ENCODE measurements around the gene OPA1.

The OPA1 gene, protein sequence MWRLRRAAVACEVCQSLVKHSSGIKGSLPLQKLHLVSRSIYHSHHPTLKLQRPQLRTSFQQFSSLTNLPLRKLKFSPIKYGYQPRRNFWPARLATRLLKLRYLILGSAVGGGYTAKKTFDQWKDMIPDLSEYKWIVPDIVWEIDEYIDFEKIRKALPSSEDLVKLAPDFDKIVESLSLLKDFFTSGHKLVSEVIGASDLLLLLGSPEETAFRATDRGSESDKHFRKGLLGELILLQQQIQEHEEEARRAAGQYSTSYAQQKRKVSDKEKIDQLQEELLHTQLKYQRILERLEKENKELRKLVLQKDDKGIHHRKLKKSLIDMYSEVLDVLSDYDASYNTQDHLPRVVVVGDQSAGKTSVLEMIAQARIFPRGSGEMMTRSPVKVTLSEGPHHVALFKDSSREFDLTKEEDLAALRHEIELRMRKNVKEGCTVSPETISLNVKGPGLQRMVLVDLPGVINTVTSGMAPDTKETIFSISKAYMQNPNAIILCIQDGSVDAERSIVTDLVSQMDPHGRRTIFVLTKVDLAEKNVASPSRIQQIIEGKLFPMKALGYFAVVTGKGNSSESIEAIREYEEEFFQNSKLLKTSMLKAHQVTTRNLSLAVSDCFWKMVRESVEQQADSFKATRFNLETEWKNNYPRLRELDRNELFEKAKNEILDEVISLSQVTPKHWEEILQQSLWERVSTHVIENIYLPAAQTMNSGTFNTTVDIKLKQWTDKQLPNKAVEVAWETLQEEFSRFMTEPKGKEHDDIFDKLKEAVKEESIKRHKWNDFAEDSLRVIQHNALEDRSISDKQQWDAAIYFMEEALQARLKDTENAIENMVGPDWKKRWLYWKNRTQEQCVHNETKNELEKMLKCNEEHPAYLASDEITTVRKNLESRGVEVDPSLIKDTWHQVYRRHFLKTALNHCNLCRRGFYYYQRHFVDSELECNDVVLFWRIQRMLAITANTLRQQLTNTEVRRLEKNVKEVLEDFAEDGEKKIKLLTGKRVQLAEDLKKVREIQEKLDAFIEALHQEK

DNA sequence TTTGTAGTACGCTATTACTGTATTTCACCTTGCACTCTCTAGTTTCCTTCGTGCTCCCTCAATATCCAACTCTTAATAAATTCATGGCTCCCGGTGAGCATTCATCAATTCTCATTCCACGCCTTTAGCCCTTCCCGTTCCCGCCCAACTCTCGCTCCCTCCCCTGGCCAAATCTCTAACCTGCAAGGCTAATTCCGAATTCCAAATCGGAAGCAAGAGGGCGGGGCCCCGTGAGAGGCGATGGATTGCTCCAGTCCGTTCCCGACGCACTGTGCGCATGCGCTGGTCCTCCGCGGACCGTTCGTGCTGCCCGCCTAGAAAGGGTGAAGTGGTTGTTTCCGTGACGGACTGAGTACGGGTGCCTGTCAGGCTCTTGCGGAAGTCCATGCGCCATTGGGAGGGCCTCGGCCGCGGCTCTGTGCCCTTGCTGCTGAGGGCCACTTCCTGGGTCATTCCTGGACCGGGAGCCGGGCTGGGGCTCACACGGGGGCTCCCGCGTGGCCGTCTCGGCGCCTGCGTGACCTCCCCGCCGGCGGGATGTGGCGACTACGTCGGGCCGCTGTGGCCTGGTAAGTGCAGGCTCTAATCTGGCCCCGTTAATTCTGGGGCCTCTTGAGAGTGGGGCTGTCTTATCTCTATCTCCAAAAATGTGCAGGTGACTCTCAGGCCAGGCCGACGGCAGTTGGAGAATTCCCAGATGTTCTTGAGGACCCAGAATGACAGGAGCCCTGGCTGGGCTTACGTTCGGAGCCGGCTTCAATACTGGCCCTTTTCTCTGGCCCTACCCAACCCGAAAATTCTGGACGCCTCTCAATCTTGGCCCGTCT lies at the start of gene OPA1:
OPA1 (plus strand) TSS at position 368 of the 827 bp plus-strand sequence; CDS start at position 538, 170 bp downstream.
- DNase-seq (ENCODE audit: low read depth in 2 of 3, low spot score in 1 of 3): peak; percentile 81 to 92 (median 91)

DNA sequence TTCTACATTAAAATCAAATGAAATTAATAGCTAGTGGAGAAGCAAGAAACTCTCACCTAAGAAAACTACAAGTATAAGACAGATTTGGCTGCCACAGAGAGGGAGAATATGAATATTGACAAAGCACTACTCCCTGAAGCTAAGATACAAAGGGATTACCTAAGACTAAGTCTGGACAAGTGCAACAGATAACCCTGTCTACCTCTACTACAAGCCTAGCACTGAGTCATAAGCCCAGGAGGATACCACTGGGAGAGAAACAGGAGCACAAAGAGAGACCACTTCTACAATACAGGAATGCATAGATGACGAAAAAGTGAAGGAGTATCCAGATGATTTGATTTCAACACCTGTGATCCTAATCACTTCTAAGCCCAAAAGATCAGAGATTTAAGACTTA lies 48.7 kb upstream of the OPA1 start:
- no peak for DNase-seq (ENCODE audit: low read depth in 2 of 3, low spot score in 1 of 3)

DNA sequence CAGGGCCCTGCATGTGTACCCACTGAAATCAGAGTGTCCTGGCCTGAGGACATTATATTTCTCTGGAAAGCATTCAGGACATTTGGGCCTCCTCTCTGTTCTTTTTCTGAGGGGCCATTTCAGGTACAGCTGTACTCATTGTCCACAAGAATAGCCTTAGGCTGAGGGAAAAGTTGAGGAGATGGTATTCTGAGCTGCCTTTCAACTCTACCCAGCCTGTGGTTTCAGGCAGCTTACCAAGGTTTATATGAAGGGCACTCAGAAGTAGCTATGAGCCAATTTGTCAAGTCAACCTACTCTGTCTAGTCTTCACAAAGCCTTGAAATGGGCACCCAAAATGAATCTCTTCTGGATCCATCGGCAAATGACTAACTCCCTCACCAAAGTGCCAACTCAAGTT lies 47.7 kb upstream of the OPA1 start:
- DNase-seq (ENCODE audit: low read depth in 2 of 3, low spot score in 1 of 3): no peak

DNA sequence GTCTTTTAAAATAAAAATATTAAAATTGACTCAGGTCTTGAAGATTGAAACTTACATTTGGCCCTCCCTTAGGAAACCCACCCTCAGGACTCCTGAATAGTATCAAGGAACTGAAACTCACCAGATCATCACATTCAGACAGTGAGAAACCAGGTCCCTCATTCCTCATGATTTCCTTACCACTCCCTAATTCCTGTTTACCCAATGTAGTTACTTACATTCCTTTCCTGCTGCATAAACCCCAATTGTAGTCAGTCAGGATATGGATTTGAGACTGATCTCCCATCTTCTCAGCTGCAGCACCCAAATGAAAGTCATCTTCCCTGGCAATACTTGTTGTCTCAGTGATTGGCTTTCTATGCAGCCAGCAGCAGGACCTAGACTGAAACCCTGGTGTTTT lies 46.9 kb upstream of the OPA1 start:
- DNase-seq (ENCODE audit: low read depth in 2 of 3, low spot score in 1 of 3): no peak

DNA sequence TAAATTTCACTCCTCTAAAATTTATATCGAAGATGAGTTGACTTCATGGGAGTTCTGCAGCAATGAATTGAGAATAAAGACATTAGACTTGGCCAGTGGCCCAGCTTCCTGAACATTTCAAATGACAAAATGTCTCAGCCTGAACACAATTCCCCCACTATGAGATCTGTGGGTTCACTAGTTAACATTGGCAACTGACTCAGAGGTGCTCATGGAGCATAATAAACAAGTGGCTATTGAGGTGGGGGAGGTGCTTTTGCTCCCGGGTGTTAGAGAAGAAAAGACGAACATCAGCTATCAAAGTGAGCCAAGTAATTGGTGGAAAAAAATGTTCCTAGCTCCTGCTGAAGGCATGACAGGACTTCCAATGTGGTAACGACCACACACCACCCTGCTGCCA lies 44.6 kb upstream of the OPA1 start:
- no peak for DNase-seq (ENCODE audit: low read depth in 2 of 3, low spot score in 1 of 3)

DNA sequence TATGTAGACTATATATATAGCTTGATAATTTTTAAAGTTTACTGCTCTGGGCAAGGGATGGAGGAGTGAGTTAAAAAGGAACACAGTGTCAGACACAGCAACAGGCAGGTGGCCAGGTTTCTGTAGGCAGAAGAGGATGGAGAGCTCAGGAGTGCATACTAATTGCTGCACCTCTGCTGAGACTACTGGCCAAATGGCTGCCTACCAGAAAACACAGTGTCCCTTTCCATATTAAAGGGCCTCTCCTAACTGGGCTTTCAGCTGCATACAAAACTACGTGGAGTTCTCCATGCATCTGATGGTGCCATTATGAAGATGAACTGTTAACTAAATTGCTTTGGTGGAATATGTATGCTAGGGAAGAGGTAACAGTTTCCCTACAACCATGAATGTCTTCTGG lies 40.1 kb upstream of the OPA1 start:
- no peak for DNase-seq (ENCODE audit: low read depth in 2 of 3, low spot score in 1 of 3)

DNA sequence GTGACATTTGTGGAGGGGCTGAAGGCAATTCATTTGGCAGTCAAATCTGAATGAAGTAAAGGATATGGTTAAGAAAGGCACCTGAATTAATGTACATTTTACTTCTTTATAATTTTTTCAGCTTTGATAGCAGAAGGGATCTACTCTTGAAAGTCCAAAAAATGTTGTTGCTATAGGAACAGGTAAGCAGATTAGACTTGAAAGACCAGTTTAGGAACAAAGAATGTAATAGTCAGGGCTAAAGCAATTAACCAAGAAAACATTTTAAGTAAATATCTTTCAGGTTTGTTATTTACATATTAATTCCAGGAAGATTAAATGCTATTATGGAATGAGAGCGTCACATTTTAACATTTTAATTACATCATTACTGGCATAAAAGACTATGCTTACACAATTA lies 39.4 kb upstream of the OPA1 start:
- DNase-seq (ENCODE audit: low read depth in 2 of 3, low spot score in 1 of 3): no peak

DNA sequence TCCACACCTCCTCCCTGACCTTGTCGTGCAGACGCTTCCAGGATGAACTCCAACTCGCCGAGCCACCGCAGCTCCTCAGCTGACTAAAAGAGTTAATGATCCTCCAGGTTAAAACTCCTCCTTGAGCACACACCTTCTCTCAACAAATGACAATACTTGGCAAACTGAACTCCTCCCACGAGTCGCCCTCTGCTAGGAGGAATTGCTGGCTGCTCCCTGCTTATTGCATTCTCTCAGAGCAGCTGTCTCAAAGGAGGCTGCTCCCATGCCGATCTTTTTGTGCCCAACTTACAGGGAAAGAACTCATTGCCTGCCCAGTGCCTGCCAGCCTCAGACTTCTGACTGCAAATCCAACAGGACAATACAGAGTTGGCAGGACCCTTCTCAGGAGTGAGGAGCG lies 38.2 kb upstream of the OPA1 start, which contains the start of gene ATP13A4:
ATP13A4 (minus strand) TSS at position 85 of the 400 bp plus-strand sequence. CDS start 96 bp downstream, outside the sequence.
- no peak for DNase-seq (ENCODE audit: low read depth in 2 of 3, low spot score in 1 of 3)

DNA sequence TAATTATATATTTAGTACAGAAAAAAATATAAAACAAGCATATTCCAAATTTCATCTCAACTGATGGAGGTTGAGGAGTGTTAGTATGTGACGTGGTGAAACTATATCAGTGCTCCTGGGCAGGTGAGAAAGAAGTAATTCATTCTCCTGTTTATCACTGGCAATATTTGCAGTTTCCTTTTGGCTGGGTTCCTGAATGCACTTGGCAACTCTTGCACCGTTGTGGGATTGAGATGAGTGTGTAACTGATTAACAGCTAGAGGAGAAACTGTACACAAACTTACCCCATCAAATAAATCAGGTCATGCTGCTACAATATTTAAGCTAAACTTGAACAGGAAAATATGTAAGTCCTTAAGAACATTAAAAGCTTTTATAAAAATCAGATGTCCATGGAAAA lies 36.2 kb upstream of the OPA1 start:
- DNase-seq (ENCODE audit: low read depth in 2 of 3, low spot score in 1 of 3): no peak

DNA sequence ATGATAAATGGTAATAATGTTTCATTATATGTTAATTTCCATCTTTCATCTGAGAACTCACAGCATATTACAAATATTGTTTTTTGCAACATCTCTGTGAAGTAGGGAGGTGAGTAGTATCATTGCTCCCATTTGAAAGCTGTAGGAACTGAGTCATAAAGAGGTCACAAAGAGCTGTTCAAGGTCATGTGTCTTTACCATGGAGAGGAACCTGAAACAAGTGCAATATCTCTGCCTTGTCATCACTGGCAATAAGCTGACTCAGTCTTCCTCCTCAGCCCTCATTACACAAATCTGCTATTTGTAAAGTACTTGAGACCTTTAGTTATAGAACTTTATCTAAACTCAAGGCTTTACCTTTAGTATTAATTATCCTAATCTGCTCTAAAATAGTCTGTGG lies 33.9 kb upstream of the OPA1 start:
- DNase-seq (ENCODE audit: low read depth in 2 of 3, low spot score in 1 of 3): no peak

DNA sequence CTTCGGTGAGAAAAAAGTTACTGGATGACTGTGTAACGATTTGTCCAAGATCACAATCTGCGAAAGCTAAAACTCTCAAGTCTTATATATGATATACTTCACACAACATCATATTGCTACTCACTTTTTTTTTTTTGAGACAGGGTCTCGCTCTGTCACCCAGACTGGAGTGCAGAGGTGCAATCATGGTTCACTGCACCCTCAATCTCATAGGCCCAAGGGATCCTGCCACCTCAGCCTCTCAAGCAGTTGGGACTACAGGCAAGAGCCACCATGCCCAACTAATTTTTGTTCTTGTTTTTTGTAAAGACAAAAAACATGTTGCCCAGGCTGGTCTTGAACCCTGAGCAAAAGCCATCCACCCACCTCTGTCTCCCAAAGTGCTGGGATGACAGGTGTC lies 32.9 kb upstream of the OPA1 start:
- DNase-seq (ENCODE audit: low read depth in 2 of 3, low spot score in 1 of 3): no peak

DNA sequence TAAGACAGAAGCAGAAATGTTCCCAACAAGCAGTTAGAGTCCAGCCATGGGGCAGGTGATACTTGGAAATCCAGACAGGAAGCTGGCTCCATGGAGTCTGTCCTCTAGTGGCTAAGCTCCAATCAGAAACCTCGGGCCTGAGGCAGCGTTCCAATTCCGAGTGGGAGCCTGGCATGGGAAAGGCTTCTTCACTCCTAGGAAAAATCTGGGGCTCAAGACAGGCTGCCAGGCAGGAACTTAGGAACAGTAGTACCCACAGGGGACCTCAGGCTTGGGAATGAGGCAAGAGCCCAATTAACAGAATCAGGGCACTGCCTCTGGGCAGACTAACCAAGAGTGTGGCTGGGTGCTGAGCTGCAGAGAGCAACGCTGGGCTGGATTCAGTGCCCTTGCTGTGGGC lies 32.1 kb upstream of the OPA1 start:
- no peak for DNase-seq (ENCODE audit: low read depth in 2 of 3, low spot score in 1 of 3)

DNA sequence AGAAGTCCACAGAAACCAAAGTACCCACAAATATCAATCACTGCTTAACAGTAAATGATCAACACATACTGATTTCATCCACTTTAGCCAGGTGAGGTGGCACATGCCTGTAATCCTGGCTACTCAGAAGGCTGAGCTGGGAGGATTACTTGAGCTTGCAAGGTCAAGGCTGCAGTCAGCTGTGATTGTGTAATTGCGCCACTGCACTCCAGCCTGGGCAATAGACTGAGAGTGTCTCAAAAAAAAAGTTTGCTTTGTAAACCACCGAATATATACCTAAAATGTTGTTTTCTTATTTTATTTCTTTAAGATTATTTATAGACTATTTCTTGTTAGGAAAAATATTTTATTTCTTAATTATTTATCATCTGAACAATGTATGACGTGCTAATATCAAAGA lies 29.6 kb upstream of the OPA1 start:
- DNase-seq (ENCODE audit: low read depth in 2 of 3, low spot score in 1 of 3): no peak

DNA sequence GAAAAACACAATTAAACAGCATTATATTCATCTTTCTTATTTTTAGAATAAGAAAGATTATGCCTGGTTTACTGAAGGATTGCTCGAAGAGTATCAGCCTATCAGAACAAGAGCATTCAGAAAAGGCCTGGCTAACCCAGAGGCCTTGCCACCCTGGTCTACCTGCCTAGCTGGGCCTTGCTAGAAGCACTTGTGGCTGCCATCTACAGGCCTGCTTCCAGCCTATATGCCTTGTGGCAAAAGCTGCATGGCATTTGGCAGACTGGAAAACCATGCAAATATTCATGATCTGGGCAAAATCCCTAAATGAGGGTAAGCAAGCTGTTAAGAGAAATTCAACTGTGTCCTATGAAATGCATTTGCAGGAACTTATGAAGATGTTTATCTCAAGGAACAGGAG lies 29.0 kb upstream of the OPA1 start:
- no peak for DNase-seq (ENCODE audit: low read depth in 2 of 3, low spot score in 1 of 3)

DNA sequence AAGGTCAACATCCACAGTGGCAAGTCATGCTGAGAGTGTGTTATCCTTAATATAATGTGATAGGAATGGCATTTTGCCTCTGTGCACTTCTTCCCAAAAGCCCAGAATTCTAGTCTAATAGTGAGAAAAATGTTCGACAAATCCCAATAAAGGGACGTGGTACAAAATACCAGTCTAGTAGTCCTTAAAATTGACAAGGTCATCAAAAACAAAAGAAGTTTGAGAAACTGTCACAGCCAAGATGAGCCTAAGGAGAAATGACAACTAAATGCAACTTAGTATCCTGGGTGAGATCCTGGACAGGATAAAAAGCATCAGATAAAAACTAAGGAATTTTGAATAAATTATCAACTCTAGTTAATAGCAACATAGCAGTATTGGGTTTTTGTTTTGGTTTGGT lies 23.9 kb upstream of the OPA1 start:
- no peak for DNase-seq (ENCODE audit: low read depth in 2 of 3, low spot score in 1 of 3)

DNA sequence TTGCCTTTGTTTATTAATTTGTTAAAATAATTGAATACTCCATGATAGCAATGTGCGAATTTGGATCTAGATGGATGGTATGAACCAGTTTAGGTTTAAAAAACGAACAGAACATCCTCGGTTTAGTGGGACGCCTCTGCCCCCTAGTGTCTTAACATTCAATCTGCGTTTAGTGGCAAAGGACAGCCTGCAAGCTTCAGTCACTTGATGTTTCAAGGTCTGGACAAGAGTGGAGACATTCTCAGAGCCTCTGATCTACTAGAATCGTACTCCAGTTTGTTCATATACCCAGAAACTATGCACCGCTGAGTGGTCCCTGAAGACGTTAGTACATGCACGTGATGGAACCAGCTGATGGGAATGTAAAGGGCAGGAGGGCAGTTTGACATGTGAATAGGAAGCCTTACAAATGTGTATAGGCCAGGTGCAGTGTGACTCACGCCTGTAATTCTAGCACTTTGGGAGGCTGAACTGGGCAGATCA lies 20.5 kb upstream of the OPA1 start:
- peak in 2 of 3 donors; percentile 42 to 59 for DNase-seq (ENCODE audit: low read depth in 2 of 3, low spot score in 1 of 3)

DNA sequence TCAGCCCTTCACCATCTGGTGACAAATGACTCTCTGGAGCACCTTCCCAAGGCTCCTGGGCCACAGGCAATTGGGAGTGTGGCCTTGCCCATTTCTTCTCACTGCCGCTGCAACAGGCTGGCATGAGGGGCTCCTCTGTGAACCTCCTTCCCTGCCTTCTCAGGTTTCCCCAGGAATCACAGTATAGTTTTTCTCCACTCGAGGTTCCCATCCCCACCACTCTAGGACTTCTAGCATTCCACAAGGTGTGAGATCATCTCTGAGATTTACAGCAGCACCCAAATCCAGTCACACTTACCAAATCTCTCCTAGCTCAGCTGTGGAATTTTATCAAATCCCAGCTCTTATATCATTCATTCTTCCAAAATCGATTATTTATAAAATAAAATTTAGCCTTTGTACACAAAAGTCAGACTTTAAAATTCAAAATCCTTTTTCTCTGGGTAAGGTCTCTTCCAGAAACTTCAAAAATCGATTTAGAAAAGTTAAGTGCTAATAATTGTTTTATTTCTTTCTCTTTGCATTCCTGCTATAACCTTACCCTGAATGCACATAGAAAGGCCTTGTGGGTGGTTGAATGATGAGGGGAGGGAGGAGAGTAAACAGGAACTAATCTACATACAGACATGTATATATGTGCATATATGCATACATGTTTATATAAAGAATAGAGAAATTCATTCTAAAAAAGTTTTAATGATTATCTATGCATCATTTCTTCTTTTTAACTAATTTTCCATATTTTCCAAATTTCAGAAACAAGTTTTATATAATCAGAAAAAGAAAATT lies 19.4 kb upstream of the OPA1 start:
- DNase-seq (ENCODE audit: low read depth in 2 of 3, low spot score in 1 of 3): no peak

DNA sequence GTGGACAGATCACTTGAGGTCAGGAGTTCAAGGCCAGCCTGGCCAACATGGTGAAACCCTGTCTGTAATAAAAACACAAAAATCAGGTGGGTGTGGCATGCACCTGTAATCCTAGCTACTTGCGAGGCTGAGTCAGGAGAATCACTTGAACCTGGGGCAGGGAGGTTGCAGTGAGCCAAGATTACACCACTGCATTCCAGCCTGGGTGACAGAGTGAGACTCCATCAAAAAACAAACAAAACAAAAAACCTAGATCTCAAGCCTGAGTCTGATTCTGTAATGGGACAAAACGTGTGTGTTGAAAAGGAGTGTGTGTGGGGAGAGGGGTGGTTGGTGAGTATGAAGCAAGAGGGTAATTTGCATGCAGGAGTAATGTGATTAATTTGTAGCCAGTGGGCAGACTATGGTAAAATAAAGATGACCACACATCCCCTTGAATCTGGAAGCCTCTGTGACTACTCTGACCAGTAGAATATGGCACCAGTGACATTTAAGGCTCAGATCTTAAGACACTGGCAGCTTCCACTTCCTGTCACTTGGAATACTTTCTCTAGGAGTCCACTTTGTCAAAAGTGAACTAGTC lies 18.4 kb upstream of the OPA1 start:
- DNase-seq (ENCODE audit: low read depth in 2 of 3, low spot score in 1 of 3): no peak

DNA sequence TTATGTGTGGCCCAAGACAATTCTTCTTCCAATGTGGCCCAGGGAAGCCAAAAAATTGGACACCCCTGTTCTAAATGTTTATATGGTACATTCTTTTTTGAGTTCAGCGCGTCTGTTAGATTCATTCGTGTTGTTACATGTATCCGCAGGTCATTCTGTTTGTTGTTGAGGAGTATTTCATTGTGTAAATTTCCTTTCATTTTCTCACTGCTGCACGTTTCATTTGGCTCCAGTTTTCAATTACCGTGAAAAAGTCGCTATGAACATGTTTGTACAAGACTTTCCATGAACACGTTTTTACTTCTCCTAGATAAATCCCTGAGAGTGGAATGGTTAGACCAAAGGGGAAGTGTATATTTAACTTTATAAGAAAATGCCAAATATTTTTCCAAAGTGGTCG lies 7.5 kb upstream of the OPA1 start:
- DNase-seq (ENCODE audit: low read depth in 2 of 3, low spot score in 1 of 3): no peak

DNA sequence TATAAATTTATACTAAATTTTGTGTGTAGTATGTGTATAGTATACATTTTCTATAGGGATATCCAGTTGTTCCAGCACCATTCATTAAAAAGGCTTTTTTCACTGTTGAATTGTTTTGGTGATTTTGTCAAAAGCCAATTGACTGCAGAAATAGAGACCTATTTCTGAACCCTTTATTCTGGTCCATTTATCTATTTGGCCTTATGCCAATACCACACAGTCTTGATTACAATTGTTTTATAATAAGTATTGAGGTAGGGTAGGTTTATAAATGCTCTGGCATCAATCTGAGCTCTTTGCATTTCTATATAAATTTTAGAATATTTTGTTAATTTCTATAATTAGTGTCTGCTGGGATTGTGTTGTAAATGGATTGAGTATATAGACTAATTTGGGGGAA lies 6.5 kb upstream of the OPA1 start:
- DNase-seq (ENCODE audit: low read depth in 2 of 3, low spot score in 1 of 3): no peak
